Endothelial cell (in vitro differentiated cells): ENCODE measurements around the gene MTURN. TPM values are rescaled to one million over a fixed set of nuclear protein-coding genes. Genes with fewer than 3 reads are reported as not detected.

ENCODE experiments used
- DNase-seq: peaks from one replicate; pipeline ENCODE4 v3.0.0; 2021; ENCODE audit warnings: low spot score
- H3K27ac Mint-ChIP-seq: one replicate; pipeline ENCODE4 v1.8.0; 2021; ENCODE audit warnings: mixed read lengths, inconsistent platforms; ENCODE audit not compliant: unreplicated experiment
- H3K27me3 Mint-ChIP-seq: one replicate; pipeline ENCODE4 v1.8.0; 2021; ENCODE audit warnings: mild to moderate bottlenecking, moderate library complexity, mixed read lengths, inconsistent platforms; ENCODE audit not compliant: unreplicated experiment
- H3K36me3 Mint-ChIP-seq: one replicate; pipeline ENCODE4 v1.8.0; 2021; ENCODE audit warnings: mild to moderate bottlenecking, low read depth, mixed read lengths, inconsistent platforms; ENCODE audit not compliant: unreplicated experiment
- H3K4me1 Mint-ChIP-seq: one replicate; pipeline ENCODE4 v1.8.0; 2021; ENCODE audit warnings: mild to moderate bottlenecking, mixed read lengths, inconsistent platforms; ENCODE audit not compliant: unreplicated experiment
- H3K4me3 Mint-ChIP-seq: one replicate; pipeline ENCODE4 v1.8.0; 2021; ENCODE audit warnings: mild to moderate bottlenecking, mixed read lengths, inconsistent platforms; ENCODE audit not compliant: unreplicated experiment
- H3K9me3 Mint-ChIP-seq: one replicate; pipeline ENCODE4 v1.8.0; 2021; ENCODE audit warnings: mixed read lengths, inconsistent platforms; ENCODE audit not compliant: unreplicated experiment
- total RNA-seq: library from RNA; stranded (reverse); fragmentation: NEBNext Ultra II Directional; extraction: Animal tissue kit (Norgen Biotek cat#: 25700); gene quantifications from one replicate; pipeline ENCODE4 v1.2.1, GENCODE V29; 2021; ENCODE audit not compliant: unreplicated experiment
- TF ChIP-seq, protein P1 (sequence below): fragments of 200-600 bp; sonication (generic); IDR thresholded peaks from one replicate; pipeline ENCODE4 v1.5.0; 2021; ENCODE audit warnings: antibody characterized with exemption; ENCODE audit not compliant: unreplicated experiment

The MTURN gene
- total RNA-seq, 1 donor from 2014 or later = 18.0 TPM

DNA sequence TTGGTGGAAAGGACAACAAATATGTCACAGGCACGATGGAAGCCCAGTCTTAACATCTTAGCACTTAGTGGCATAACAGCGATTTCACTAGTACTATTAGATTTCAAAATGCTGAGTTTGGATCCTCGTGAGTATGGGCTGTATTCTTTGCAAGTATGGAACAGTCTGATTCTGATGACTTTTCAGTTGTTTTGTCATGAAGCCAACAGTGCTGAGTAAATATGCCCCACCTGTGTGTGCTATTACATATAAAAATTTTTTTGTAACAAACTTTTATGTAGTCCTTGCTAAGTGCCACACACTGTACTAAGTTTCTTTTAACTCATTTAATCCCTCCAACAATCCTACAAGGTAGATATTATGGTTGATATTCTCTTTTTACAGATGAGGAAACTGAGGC, 30.8 kb downstream of the MTURN start:
- TF ChIP-seq, protein P1, sequence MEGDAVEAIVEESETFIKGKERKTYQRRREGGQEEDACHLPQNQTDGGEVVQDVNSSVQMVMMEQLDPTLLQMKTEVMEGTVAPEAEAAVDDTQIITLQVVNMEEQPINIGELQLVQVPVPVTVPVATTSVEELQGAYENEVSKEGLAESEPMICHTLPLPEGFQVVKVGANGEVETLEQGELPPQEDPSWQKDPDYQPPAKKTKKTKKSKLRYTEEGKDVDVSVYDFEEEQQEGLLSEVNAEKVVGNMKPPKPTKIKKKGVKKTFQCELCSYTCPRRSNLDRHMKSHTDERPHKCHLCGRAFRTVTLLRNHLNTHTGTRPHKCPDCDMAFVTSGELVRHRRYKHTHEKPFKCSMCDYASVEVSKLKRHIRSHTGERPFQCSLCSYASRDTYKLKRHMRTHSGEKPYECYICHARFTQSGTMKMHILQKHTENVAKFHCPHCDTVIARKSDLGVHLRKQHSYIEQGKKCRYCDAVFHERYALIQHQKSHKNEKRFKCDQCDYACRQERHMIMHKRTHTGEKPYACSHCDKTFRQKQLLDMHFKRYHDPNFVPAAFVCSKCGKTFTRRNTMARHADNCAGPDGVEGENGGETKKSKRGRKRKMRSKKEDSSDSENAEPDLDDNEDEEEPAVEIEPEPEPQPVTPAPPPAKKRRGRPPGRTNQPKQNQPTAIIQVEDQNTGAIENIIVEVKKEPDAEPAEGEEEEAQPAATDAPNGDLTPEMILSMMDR = no peak
- no peak overlapping the region for H3K27ac Mint-ChIP-seq
- H3K4me1 Mint-ChIP-seq = peaks cover 57% of the 10 kb centered on the region
- H3K36me3 Mint-ChIP-seq = peaks cover 4% of the 10 kb centered on the region
- no peak for DNase-seq
- H3K9me3 Mint-ChIP-seq = no peaks in the 10 kb centered on the region
- no peaks in the 10 kb centered on the region for H3K27me3 Mint-ChIP-seq
- no peak overlapping the region for H3K4me3 Mint-ChIP-seq

DNA sequence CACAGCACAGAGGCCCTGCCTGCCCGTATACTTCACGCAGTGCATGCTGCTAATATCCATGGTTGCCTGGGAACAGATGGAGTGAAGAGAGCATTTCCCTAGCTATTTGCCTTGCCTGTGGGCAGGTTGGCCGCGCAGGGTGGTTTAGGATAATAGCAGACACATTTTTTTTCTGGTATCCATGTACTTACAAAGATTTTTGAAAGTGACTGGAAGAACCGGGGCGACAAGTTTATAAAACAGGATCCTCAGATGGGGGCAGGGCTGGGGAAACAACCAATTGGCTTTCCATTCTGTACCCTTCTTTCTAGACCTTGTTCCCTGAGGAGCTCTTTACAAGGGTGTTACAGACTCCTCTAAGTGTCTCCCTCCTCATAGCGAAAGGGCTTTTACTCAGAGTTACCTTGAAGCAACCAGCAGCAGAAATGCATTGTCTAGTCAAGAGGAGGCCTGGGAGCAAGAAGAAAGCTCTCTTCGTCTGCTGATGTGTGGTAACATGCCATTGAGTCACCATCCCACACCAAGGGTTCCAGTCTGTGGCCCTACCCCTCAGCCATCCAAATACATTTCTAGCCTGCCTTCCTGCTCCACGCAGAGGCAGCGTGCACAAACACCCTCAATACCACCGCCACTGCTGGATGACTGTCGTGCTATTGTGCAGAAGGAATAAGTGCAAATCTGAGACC, 31.5 kb downstream of the MTURN start:
- DNase-seq = no peak
- peaks cover 4% of the 10 kb centered on the region for H3K36me3 Mint-ChIP-seq
- H3K27me3 Mint-ChIP-seq = no peaks in the 10 kb centered on the region
- TF ChIP-seq, protein P1 = no peak
- no peaks in the 10 kb centered on the region for H3K9me3 Mint-ChIP-seq
- H3K4me3 Mint-ChIP-seq = no peak overlapping the region
- H3K27ac Mint-ChIP-seq = no peak overlapping the region
- peaks cover 57% of the 10 kb centered on the region for H3K4me1 Mint-ChIP-seq

DNA sequence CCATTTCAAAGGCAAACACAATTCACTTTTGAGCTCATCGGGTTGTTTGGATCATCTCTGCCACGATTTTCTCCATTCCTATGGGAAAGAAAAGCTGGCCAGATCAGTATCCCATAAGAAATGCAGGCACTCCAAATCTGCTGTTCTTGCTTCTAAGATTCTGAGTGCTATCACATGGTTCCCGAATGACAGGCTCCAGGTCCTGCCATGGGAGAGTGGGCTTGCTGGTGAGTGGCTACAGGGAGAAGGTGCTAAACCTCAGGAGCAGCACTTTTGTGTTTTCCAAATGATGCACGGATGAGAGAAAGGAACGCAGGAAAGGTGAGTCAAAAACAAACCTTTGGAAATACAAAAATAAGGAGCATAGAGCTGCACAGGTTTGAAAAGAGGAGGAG, 32.1 kb downstream of the MTURN start:
- Mint-ChIP-seq H3K27me3 (no peaks in the 10 kb centered on the region), H3K4me3 (no peak overlapping the region), H3K9me3 (no peaks in the 10 kb centered on the region), H3K4me1 (peaks cover 57% of the 10 kb centered on the region), H3K36me3 (peaks cover 4% of the 10 kb centered on the region), H3K27ac (peak overlapping the region; percentile 32)
- TF ChIP-seq, protein P1 = no peak
- no peak for DNase-seq

- peaks cover 4% of the 10 kb centered on the region for H3K36me3 Mint-ChIP-seq
- H3K27ac Mint-ChIP-seq = no peak overlapping the region
- no peaks in the 10 kb centered on the region for H3K27me3 Mint-ChIP-seq
- H3K4me1 Mint-ChIP-seq = peaks cover 48% of the 10 kb centered on the region
- no peak for DNase-seq
- TF ChIP-seq, protein P1 = no peak
- H3K9me3 Mint-ChIP-seq = no peaks in the 10 kb centered on the region
- H3K4me3 Mint-ChIP-seq = peak overlapping the region; percentile 28
These were observed 33.1 kb downstream of the MTURN start for GRCh38 chr7:30167901-30168300.

DNA sequence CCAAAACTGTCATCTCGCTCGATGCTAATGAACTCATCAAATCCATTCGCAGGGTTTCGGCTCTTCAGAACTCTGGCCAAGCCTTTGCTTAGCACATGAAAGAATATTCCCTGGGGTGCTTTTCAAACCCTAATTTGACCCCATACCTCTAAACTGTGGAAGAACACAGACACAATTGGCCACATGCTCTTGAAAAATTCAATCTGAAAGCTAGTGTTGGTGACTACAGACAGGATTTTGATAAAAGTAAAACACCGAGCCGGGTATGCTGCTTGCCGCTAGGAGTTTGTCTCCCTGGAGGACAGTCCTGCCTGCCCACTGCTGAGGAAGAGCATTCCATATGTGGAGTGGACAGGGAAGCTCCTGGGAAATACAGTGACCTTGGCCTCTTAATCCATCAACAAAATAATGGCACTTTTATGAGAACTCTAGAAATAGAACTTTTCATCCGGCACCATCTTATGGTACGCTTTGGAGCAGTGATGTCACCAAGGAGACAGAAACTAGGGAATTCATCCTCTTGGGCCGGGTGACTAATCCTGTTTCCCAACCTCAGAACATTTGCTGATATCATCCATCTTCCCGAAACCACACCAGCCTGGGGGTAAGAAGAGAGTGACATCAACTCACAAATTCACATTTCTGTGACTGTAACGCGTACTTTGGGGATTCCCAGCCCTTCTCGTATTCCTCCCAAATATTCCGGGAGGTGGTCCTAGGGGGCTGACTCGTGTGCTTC, 34.2 kb downstream of the MTURN start:
- Mint-ChIP-seq H3K4me1 (peaks cover 38% of the 10 kb centered on the region), H3K27me3 (no peaks in the 10 kb centered on the region), H3K9me3 (no peaks in the 10 kb centered on the region), H3K36me3 (peaks cover 4% of the 10 kb centered on the region), H3K4me3 (no peak overlapping the region), H3K27ac (no peak overlapping the region)
- no peak for DNase-seq
- TF ChIP-seq, protein P1 = no peak
